B cell (primary cell): ENCODE data around the gene USP28.

ENCODE experiments used
- CTCF ChIP-seq: fragments of 200-600 bp; IDR thresholded peaks from one replicate; pipeline ENCODE4 v1.8.0; 2022; ENCODE audit warnings: antibody characterized with exemption, mild to moderate bottlenecking
- EZH2 ChIP-seq: IDR thresholded peaks from 2 replicates; pipeline ENCODE4 v1.6.1; 2012; ENCODE audit warnings: borderline replicate concordance, low read depth, mild to moderate bottlenecking, moderate library complexity, low read length; ENCODE audit not compliant: insufficient read depth, poor library complexity, severe bottlenecking

- TF ChIP-seq CTCF: no peak
- no peak for TF ChIP-seq EZH2
Measured at GRCh38 chr11:113874581-113875233, 665 bp downstream of the USP28 start.
